HEK293 (cell line): Measurements from ENCODE around the gene GGA1.

Source experiments
- BCL11A ChIP-seq: fragments of 450-650 bp; formaldehyde crosslinking; IDR thresholded peaks from 2 replicates; pipeline ENCODE4 v1.5.1; 2016; ENCODE audit warnings: low read depth, missing biosample characterization, missing genetic modification characterization
- RBAK ChIP-seq: fragments of 450-650 bp; formaldehyde crosslinking; IDR thresholded peaks from 2 replicates; pipeline ENCODE4 v1.5.1; 2016; ENCODE audit warnings: missing biosample characterization, missing genetic modification characterization
- SETDB1 ChIP-seq: IDR thresholded peaks from one replicate; pipeline ENCODE4 v1.6.1; 2017; ENCODE audit warnings: mild to moderate bottlenecking, low read length, moderate library complexity, mixed read lengths; ENCODE audit not compliant: insufficient read length
- ZBTB8A ChIP-seq: fragments of 450-650 bp; formaldehyde crosslinking; IDR thresholded peaks from 2 replicates; pipeline ENCODE4 v1.5.1; 2016; ENCODE audit warnings: missing biosample characterization, missing genetic modification characterization
- ZFP3 ChIP-seq: fragments of 450-650 bp; formaldehyde crosslinking; IDR thresholded peaks from 2 replicates; pipeline ENCODE4 v1.5.1; 2016; ENCODE audit warnings: low read depth, missing biosample characterization, missing genetic modification characterization
- ZFP41 ChIP-seq: fragments of 450-650 bp; formaldehyde crosslinking; IDR thresholded peaks from 2 replicates; pipeline ENCODE4 v1.5.1; 2016; ENCODE audit warnings: missing biosample characterization, missing genetic modification characterization, borderline replicate concordance
- ZNF121 ChIP-seq: fragments of 450-650 bp; formaldehyde crosslinking; IDR thresholded peaks from 2 replicates; pipeline ENCODE4 v1.5.1; 2016; ENCODE audit warnings: missing biosample characterization, missing genetic modification characterization
- ZNF610 ChIP-seq: fragments of 450-650 bp; formaldehyde crosslinking; IDR thresholded peaks from 2 replicates; pipeline ENCODE4 v1.5.1; 2016; ENCODE audit warnings: missing biosample characterization, missing genetic modification characterization, borderline replicate concordance
- TF ChIP-seq, protein P1 (sequence below): fragments of 450-650 bp; formaldehyde crosslinking; IDR thresholded peaks from 2 replicates; pipeline ENCODE4 v1.5.1; 2016; ENCODE audit warnings: missing biosample characterization, missing genetic modification characterization
- TF ChIP-seq, protein P2 (sequence below): fragments of 450-650 bp; formaldehyde crosslinking; IDR thresholded peaks from 2 replicates; pipeline ENCODE4 v1.5.1; 2016; ENCODE audit warnings: missing biosample characterization, missing genetic modification characterization, low read depth
- TF ChIP-seq, protein P3 (sequence below): fragments of 450-650 bp; formaldehyde crosslinking; conservative IDR thresholded peaks from 2 replicates; pipeline ENCODE4 v1.5.1; 2016; ENCODE audit warnings: low read depth, missing biosample characterization, missing genetic modification characterization
- TF ChIP-seq, protein P4 (sequence below): fragments of 450-650 bp; formaldehyde crosslinking; IDR thresholded peaks from 2 replicates; pipeline ENCODE4 v1.5.1; 2016; ENCODE audit warnings: missing biosample characterization, missing genetic modification characterization
- TF ChIP-seq, protein P5 (sequence below): fragments of 450-650 bp; formaldehyde crosslinking; IDR thresholded peaks from 2 replicates; pipeline ENCODE4 v1.5.1; 2016; ENCODE audit warnings: missing biosample characterization, missing genetic modification characterization

DNA sequence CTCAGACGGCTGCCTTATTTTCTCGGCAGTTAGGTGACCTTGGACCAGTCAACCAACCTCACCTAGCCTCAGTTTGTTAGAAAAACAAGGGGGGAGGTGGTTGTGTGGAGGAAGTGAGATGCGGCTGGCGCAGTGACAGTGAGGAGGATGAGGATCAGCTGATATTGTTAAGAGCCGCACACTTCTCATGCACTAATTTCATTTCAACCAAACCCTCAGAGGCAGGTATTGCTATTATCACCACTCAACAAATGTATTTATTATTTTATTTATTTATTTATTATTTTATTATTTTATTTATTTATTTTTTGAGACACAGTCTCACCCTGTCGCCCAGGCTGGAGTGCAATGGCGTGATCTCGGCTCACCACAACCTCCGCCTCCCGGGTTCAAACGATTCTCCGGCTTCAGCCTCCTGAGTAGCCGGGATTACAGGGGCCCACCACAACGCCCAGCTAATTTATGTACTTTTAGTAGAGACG is 68.9 kb downstream of the GGA1 start:
- TF ChIP-seq SETDB1 (no peak), ZFP41 (no peak), RBAK (tag by site-specific recombination) (no peak), ZBTB8A (tag by site-specific recombination) (no peak), ZFP3 (tag by site-specific recombination) (no peak), BCL11A (no peak), ZNF121 (tag by site-specific recombination) (no peak), ZNF610 (tag by site-specific recombination) (no peak)
- TF ChIP-seq, protein P1, sequence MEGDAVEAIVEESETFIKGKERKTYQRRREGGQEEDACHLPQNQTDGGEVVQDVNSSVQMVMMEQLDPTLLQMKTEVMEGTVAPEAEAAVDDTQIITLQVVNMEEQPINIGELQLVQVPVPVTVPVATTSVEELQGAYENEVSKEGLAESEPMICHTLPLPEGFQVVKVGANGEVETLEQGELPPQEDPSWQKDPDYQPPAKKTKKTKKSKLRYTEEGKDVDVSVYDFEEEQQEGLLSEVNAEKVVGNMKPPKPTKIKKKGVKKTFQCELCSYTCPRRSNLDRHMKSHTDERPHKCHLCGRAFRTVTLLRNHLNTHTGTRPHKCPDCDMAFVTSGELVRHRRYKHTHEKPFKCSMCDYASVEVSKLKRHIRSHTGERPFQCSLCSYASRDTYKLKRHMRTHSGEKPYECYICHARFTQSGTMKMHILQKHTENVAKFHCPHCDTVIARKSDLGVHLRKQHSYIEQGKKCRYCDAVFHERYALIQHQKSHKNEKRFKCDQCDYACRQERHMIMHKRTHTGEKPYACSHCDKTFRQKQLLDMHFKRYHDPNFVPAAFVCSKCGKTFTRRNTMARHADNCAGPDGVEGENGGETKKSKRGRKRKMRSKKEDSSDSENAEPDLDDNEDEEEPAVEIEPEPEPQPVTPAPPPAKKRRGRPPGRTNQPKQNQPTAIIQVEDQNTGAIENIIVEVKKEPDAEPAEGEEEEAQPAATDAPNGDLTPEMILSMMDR: no peak
- TF ChIP-seq, protein P2, sequence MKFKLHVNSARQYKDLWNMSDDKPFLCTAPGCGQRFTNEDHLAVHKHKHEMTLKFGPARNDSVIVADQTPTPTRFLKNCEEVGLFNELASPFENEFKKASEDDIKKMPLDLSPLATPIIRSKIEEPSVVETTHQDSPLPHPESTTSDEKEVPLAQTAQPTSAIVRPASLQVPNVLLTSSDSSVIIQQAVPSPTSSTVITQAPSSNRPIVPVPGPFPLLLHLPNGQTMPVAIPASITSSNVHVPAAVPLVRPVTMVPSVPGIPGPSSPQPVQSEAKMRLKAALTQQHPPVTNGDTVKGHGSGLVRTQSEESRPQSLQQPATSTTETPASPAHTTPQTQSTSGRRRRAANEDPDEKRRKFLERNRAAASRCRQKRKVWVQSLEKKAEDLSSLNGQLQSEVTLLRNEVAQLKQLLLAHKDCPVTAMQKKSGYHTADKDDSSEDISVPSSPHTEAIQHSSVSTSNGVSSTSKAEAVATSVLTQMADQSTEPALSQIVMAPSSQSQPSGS (tag by site-specific recombination): no peak
- TF ChIP-seq, protein P3, sequence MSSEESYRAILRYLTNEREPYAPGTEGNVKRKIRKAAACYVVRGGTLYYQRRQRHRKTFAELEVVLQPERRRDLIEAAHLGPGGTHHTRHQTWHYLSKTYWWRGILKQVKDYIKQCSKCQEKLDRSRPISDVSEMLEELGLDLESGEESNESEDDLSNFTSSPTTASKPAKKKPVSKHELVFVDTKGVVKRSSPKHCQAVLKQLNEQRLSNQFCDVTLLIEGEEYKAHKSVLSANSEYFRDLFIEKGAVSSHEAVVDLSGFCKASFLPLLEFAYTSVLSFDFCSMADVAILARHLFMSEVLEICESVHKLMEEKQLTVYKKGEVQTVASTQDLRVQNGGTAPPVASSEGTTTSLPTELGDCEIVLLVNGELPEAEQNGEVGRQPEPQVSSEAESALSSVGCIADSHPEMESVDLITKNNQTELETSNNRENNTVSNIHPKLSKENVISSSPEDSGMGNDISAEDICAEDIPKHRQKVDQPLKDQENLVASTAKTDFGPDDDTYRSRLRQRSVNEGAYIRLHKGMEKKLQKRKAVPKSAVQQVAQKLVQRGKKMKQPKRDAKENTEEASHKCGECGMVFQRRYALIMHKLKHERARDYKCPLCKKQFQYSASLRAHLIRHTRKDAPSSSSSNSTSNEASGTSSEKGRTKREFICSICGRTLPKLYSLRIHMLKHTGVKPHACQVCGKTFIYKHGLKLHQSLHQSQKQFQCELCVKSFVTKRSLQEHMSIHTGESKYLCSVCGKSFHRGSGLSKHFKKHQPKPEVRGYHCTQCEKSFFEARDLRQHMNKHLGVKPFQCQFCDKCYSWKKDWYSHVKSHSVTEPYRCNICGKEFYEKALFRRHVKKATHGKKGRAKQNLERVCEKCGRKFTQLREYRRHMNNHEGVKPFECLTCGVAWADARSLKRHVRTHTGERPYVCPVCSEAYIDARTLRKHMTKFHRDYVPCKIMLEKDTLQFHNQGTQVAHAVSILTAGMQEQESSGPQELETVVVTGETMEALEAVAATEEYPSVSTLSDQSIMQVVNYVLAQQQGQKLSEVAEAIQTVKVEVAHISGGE (tag by site-specific recombination): no peak
- TF ChIP-seq, protein P4, sequence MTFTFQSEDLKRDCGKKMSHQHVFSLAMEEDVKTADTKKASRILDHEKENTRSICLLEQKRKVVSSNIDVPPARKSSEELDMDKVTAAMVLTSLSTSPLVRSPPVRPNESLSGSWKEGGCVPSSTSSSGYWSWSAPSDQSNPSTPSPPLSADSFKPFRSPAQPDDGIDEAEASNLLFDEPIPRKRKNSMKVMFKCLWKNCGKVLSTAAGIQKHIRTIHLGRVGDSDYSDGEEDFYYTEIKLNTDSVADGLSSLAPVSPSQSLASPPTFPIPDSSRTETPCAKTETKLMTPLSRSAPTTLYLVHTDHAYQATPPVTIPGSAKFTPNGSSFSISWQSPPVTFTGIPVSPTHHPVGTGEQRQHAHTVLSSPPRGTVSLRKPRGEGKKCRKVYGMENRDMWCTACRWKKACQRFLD (tag by site-specific recombination): no peak
- TF ChIP-seq, protein P5, sequence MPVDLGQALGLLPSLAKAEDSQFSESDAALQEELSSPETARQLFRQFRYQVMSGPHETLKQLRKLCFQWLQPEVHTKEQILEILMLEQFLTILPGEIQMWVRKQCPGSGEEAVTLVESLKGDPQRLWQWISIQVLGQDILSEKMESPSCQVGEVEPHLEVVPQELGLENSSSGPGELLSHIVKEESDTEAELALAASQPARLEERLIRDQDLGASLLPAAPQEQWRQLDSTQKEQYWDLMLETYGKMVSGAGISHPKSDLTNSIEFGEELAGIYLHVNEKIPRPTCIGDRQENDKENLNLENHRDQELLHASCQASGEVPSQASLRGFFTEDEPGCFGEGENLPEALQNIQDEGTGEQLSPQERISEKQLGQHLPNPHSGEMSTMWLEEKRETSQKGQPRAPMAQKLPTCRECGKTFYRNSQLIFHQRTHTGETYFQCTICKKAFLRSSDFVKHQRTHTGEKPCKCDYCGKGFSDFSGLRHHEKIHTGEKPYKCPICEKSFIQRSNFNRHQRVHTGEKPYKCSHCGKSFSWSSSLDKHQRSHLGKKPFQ (tag by site-specific recombination): no peak
